Measurements from ENCODE around the gene ZBTB17.

Gene ZBTB17

GRCh38 chr1:16014509-16015482 lies 38.9 kb upstream of the ZBTB17 start:
- no peaks in the 10 kb centered on the region for H3K27me3 ChIP-seq
- H3K4me3 ChIP-seq = no peak overlapping the region; a peak in 1 of 20 replicates
- H3K9ac ChIP-seq = peak overlapping the region; percentile 3 to 85 (median 79); a peak in 15 of 22 replicates
- no peaks in the 10 kb centered on the region for H3K36me3 ChIP-seq
- peak overlapping the region in 10 of 11 experiments; percentile 83 to 94 (median 86); a peak in 18 of 22 replicates for H3K27ac ChIP-seq
- H3K9me3 ChIP-seq (replicated peaks in 1 of 11) = no peaks in the 10 kb centered on the region
- TF ChIP-seq Cebpa-rat (IDR thresholded peaks at IDR 0.05) = no peak
- H3K4me1 ChIP-seq = peaks cover 75 to 94% (median 86%) of the 10 kb centered on the region in 10 experiments
- H3K4me2 ChIP-seq = peak overlapping the region; percentile 80 to 91 (median 87)
- no peaks in the 10 kb centered on the region; a peak in 1 of 22 replicates for H4K20me1 ChIP-seq

DNA sequence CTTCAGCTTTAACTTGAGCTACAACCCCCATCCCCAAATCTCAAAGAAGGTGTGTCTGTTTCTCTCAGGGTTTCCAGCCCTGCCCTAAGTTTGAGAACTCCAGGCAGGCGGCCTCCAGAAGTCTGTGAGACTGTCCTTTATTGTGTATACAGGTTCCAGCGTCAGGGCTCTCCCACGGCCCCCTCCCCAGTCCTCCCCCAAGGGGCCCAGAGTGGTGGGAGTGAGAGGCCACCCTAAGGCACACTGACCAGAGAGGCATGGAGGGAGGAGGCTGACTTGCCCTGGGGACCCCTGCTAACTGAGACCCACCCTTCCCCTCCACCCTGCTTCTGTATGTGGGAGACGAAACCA lies 38.0 kb upstream of the ZBTB17 start:
- H3K36me3 ChIP-seq = no peaks in the 10 kb centered on the region
- peak overlapping the region; percentile 80 to 91 (median 87) for H3K4me2 ChIP-seq
- H4K20me1 ChIP-seq = no peaks in the 10 kb centered on the region; a peak in 1 of 22 replicates
- H3K4me3 ChIP-seq = peak overlapping the region in 6 of 10 experiments; percentile 11 to 69 (median 54); a peak in 3 of 20 replicates
- no peak for TF ChIP-seq Cebpa-rat (IDR thresholded peaks at IDR 0.05)
- H3K4me1 ChIP-seq = peaks cover 69 to 94% (median 78%) of the 10 kb centered on the region in 10 experiments
- peak overlapping the region in 10 of 11 experiments; percentile 76 to 86 (median 83); a peak in 20 of 22 replicates for H3K9ac ChIP-seq
- no peaks in the 10 kb centered on the region for H3K27me3 ChIP-seq
- no peaks in the 10 kb centered on the region for H3K9me3 ChIP-seq (replicated peaks in 1 of 11)
- H3K27ac ChIP-seq = peak overlapping the region; percentile 74 to 94 (median 86); a peak in 21 of 22 replicates

GRCh38 chr1:16013220-16013907 lies 37.5 kb upstream of the ZBTB17 start:
- H3K9ac ChIP-seq = peak overlapping the region; percentile 76 to 86 (median 83); a peak in 21 of 22 replicates

GRCh38 chr1:16012590-16013219 lies 36.8 kb upstream of the ZBTB17 start:
- H3K9me3 ChIP-seq (replicated peaks in 1 of 11) = no peaks in the 10 kb centered on the region
- H3K27me3 ChIP-seq = no peaks in the 10 kb centered on the region
- peak in 3 of 11 experiments; percentile 22 to 45 (median 32); a peak in 1 of 22 replicates for TF ChIP-seq Cebpa-rat (IDR thresholded peaks at IDR 0.05)
- H3K9ac ChIP-seq = peak overlapping the region; percentile 76 to 86 (median 83)
- H3K4me3 ChIP-seq = peak overlapping the region; percentile 32 to 69 (median 54); a peak in 19 of 20 replicates
- no peaks in the 10 kb centered on the region for H3K36me3 ChIP-seq
- peak overlapping the region; percentile 80 to 91 (median 87) for H3K4me2 ChIP-seq
- H3K27ac ChIP-seq = peak overlapping the region; percentile 74 to 94 (median 86)
- H4K20me1 ChIP-seq = no peaks in the 10 kb centered on the region
- H3K4me1 ChIP-seq = peaks cover 63 to 89% (median 74%) of the 10 kb centered on the region in 10 experiments

More at GRCh38 chr1:16013220-16013907, 37.5 kb upstream of the ZBTB17 start:
- Histone ChIP-seq H3K27ac (peak overlapping the region; percentile 74 to 94 (median 86)), H4K20me1 (no peaks in the 10 kb centered on the region), H3K27me3 (no peaks in the 10 kb centered on the region), H3K4me3 (peak overlapping the region; percentile 32 to 69 (median 54); a peak in 19 of 20 replicates), H3K4me1 (peaks cover 63 to 93% (median 75%) of the 10 kb centered on the region in 10 experiments), H3K4me2 (peak overlapping the region; percentile 80 to 91 (median 87)), H3K36me3 (no peaks in the 10 kb centered on the region), H3K9me3 (replicated peaks in 1 of 11) (no peaks in the 10 kb centered on the region)
- TF ChIP-seq Cebpa-rat (IDR thresholded peaks at IDR 0.05) = no peak

GRCh38 chr1:16011936-16012589 lies 36.2 kb upstream of the ZBTB17 start:
- Histone ChIP-seq H3K36me3 (no peaks in the 10 kb centered on the region), H3K27ac (peak overlapping the region; percentile 74 to 94 (median 86); a peak in 21 of 22 replicates), H3K4me1 (peaks cover 62 to 89% (median 74%) of the 10 kb centered on the region in 10 experiments), H3K4me2 (peak overlapping the region; percentile 80 to 91 (median 87)), H3K9ac (peak overlapping the region; percentile 76 to 86 (median 83); a peak in 21 of 22 replicates), H3K4me3 (peak overlapping the region in 8 of 10 experiments; percentile 42 to 69 (median 54); a peak in 11 of 20 replicates), H3K27me3 (no peaks in the 10 kb centered on the region), H3K9me3 (replicated peaks in 1 of 11) (no peaks in the 10 kb centered on the region), H4K20me1 (no peaks in the 10 kb centered on the region)
- no peak for TF ChIP-seq Cebpa-rat (IDR thresholded peaks at IDR 0.05)

DNA sequence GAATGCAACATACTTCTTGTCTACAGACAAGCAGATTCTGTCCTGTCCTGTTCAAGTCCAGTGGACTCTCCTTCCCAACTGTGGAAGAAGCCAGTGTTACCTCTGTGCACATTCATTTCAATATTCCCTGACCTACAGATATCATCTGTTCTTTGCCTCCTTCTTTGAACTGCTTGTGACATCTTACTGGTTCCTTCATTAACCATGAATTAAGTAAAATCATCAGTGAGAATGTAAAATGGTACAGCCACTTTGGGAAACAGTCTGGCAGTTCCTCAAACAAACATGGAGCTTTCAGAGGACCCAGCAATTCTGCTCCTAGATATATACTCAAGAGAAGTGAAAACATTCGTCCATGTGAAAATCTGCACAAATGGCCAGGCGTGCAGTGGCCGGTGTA lies 34.9 kb upstream of the ZBTB17 start:
- H3K4me2 ChIP-seq = peak overlapping the region in 1 of 11 experiments; percentile 91; a peak in 1 of 22 replicates
- TF ChIP-seq Cebpa-rat (IDR thresholded peaks at IDR 0.05) = no peak
- no peaks in the 10 kb centered on the region for H3K27me3 ChIP-seq
- no peak overlapping the region for H3K4me3 ChIP-seq
- no peaks in the 10 kb centered on the region for H3K9me3 ChIP-seq (replicated peaks in 1 of 11)
- peaks cover 62 to 89% (median 74%) of the 10 kb centered on the region in 10 experiments for H3K4me1 ChIP-seq
- no peak overlapping the region; a peak in 1 of 22 replicates for H3K9ac ChIP-seq
- no peaks in the 10 kb centered on the region for H4K20me1 ChIP-seq
- no peak overlapping the region for H3K27ac ChIP-seq
- no peaks in the 10 kb centered on the region for H3K36me3 ChIP-seq

DNA sequence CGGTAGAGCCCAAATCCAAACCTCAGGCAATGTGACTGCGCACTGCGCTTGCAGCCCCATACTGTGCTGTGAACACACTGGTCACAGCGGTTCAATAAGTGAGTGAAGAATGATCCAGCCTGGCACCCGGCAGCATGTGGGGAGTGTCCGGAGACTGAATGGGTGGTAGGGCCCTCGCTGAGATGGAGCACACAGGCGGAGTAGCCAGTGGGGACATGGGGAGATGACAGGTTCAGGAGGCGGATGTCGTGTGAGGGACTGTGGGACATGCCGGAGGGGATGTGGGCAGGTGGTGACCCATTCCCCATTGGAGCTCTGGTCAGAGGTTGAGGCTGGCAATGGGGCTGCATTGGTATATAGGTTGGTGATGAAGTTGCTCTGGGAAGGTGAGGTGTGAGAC lies 33.8 kb upstream of the ZBTB17 start:
- Histone ChIP-seq H3K36me3 (no peaks in the 10 kb centered on the region), H3K9ac (no peak overlapping the region), H3K4me1 (peaks cover 61 to 89% (median 74%) of the 10 kb centered on the region in 10 experiments), H4K20me1 (no peaks in the 10 kb centered on the region), H3K27me3 (no peaks in the 10 kb centered on the region), H3K27ac (no peak overlapping the region), H3K4me2 (no peak overlapping the region), H3K9me3 (replicated peaks in 1 of 11) (no peaks in the 10 kb centered on the region), H3K4me3 (no peak overlapping the region)
- TF ChIP-seq Cebpa-rat (IDR thresholded peaks at IDR 0.05) = no peak

- no peak for TF ChIP-seq Cebpa-rat (IDR thresholded peaks at IDR 0.05)
- no peak overlapping the region for H3K27ac ChIP-seq
- no peaks in the 10 kb centered on the region for H3K36me3 ChIP-seq
- H3K9me3 ChIP-seq (replicated peaks in 1 of 11) = no peaks in the 10 kb centered on the region
- H4K20me1 ChIP-seq = no peaks in the 10 kb centered on the region
- 0 out of 22 replicates have a peak overlapping the region, but pooled peaks of 1 of the 11 experiments have one; percentile 7 for H3K9ac ChIP-seq
- peaks cover 60 to 89% (median 74%) of the 10 kb centered on the region in 10 experiments for H3K4me1 ChIP-seq
- H3K27me3 ChIP-seq = no peaks in the 10 kb centered on the region
- H3K4me2 ChIP-seq = no peak overlapping the region; a peak in 1 of 22 replicates
- H3K4me3 ChIP-seq = no peak overlapping the region
Measured at GRCh38 chr1:16009030-16009460, 33.1 kb upstream of the ZBTB17 start.

All from BLaER1 treated with 17β-estradiol and CSF1 and Interleukin-3, amounts not matched to agents 10 nM and 100 nM (cell line).